ENCODE data around the gene SETBP1.

GRCh38 chr18:44935455-44935854 lies 254.8 kb downstream of the SETBP1 start:
- TF ChIP-seq REST (tag by site-specific recombination; IDR thresholded peaks at IDR 0.05) = no peak
- TF ChIP-seq SALL2 (tag by site-specific recombination; IDR thresholded peaks at IDR 0.05; ENCODE audit: borderline replicate concordance) = no peak
- TF ChIP-seq SCRT2 (tag by site-specific recombination; IDR thresholded peaks at IDR 0.05) = no peak
- no peak for TF ChIP-seq ZNF670 (tag by site-specific recombination; IDR thresholded peaks at IDR 0.05; ENCODE audit: low read depth)
